Stimulated activated CD8-positive, alpha-beta memory T cell treated with anti-CD3 and anti-CD28 coated beads, Interleukin-4, amount 100 ng/mL, for 24 hours (primary cell): ENCODE measurements around the gene PRCD.
"Not testable (repeated sequence)": the region's sequence is repeated elsewhere in the genome, so short reads cannot be mapped to it uniquely, and the experiment has no call there.

Experiments
- DNase-seq: peaks from one replicate; pipeline ENCODE4 v3.0.0-alpha.2; 2020; ENCODE audit warnings: low read depth

The PRCD gene

DNA sequence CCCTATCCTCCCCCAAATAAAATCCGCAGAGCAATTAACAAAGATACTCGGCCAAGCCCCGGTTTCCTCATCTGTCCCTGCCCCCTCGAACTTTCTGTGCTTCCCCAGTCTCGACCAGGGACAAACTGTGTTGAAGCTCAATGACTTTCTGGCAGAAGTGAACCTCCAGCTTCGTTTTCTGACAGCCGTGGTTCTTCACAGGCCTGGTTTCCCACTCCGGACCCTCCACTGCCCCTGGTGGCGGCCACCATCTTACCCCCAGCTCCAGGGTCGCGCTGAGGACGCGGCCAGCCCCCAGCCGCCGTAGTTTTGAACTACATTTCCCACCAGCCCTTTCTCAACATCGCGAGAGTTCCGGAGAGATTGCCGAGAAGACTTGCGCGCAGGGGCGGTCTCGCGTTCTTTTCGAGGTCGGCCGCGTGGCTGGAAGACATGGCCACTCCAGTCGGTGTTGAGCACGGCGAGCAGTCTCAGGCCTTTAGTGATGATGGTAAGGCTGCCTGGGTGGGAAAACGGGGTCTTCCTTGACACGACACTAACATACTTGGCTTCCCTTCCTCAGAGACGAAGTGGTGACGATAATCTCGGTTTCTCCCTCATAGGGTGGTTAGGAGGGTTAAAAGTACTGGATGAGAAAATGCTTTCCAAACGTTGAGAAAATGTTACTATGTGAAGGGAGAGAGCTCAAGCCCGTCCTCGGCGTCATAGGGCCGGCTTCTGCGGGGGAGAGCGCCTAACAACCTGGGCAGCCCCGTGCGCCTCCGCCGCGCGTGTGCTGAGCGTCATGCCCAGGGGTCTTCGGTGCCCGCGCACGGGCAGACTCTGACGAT, 17.7 kb downstream of the PRCD start:
- DNase-seq, result peak; percentile 89

GRCh38 chr17:76558198-76559095, 18.6 kb downstream of the PRCD start:
- no peak for DNase-seq

DNA sequence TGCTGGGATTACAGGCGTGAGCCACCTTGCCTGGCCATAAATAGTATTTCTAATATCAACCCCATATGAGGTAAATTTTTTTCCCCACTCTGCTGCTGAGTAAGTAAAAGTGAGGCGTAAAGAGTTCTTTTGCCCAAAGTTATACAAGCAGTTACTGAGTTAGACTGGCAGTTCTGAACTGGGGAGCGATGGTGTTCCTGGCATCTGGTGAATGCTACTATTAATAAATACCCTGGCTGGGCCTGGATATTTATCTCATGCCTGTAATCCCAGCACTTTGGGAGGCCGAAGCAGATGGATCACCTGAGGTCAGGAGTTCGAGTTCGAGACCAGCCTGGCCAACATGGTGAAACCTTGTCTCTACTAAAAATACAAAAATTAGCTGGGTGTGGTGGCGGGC, 19.6 kb downstream of the PRCD start:
- DNase-seq, result not testable (repeated sequence)

- no peak for DNase-seq
Observed at GRCh38 chr17:76560036-76560876, 20.4 kb downstream of the PRCD start.

DNA sequence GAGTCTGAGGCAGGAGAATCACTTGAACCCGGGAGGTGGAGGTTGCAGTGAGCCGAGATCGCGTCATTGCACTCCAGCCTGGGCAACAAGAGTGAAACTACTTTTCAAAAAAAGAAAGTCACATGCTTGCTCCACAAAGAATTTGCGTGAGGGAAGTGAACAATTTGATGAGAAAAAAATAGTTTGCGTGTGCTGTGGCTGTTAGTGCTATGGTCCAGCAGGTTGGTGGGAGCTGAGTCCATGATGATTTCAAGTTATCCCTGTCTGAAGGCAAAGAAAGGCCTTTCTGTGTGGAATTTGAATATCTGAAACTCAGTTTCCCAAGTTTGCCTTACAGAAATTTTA, 21.0 kb downstream of the PRCD start:
- no peak for DNase-seq

GRCh38 chr17:76561332-76561731, 21.5 kb downstream of the PRCD start:
- DNase-seq, result no peak

- no peak for DNase-seq
Observed at GRCh38 chr17:76561799-76562268, 22.0 kb downstream of the PRCD start.

GRCh38 chr17:76562734-76563148, 22.9 kb downstream of the PRCD start:
- no peak for DNase-seq

GRCh38 chr17:76563359-76563758, 23.5 kb downstream of the PRCD start:
- DNase-seq, result not testable (repeated sequence)

DNA sequence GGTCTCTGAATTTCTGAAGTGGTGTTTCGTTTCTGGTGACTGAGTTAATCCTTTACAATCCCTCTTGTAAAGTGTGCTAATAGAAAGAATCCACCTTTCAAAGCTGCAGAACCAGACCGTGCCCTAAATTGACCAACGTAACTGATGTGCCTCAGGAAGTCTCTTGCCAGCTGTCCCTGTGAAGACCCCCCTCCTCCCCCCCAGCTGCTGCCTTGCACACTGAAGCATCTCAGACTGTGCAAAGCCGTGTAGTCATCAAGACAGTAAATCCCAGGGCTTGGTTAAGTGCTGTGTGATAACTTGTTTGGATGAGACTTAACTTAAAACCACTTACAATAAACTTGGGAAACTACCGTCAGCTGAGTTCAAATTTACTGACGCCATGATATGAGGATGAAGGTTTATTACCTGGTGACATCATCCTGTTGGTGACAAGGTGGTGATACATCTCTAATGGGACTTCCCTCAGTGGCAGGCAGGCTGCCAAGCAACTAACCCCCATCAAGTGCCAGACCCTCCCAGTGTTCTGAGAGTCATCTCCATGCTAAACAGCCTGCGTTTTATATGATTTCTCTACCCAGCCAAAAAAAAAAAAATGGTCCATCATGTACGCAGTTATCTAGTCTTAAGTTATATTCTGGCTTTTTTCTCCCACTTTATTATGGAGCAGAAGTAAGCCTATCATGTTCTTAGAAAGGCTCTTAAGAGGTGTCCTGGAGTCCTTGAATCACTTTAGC, 25.3 kb downstream of the PRCD start:
- not testable (repeated sequence) for DNase-seq

- no peak for DNase-seq
Observed at GRCh38 chr17:76565728-76566612, 26.1 kb downstream of the PRCD start.

DNA sequence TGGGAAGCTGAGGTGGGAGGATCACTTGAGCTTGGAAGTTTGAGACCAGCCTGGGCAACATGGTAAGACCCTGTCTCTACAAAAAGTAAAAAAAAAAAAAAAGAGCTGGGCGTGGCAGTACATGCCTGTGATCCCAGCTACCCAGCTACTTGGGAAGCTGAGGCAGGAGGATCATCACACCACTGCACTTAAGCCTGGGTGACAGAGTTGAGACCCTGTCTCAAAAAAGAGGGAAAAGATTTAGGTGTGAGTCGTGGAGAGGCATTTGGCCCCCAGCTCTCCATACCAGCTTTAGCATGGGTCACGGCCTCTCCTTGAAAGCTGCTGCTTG, 26.7 kb downstream of the PRCD start:
- no peak for DNase-seq

DNA sequence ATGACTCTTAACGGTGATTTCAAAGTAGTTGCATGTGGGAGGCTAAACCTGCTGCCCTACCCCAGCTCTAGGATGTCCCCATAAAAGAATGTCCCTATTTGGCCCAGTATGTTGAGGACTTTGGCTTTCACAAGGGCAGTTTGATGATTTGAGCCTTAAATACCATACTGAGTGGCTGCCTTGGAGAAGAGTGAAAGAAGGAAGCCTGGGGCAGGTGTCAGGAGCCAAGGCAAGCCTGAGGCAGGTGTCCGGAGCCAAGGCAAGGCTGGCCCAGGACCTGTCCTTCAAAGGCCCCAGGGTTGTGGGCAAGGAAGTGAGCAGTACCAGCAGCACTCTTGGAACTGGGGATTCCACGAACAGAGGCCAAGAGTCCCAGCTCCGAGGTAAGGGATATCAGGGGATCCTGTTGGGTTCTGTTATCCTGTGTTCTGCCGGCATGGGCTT, 27.2 kb downstream of the PRCD start:
- DNase-seq, result no peak

- no peak for DNase-seq
Observed at GRCh38 chr17:76567634-76568432, 28.0 kb downstream of the PRCD start.

DNA sequence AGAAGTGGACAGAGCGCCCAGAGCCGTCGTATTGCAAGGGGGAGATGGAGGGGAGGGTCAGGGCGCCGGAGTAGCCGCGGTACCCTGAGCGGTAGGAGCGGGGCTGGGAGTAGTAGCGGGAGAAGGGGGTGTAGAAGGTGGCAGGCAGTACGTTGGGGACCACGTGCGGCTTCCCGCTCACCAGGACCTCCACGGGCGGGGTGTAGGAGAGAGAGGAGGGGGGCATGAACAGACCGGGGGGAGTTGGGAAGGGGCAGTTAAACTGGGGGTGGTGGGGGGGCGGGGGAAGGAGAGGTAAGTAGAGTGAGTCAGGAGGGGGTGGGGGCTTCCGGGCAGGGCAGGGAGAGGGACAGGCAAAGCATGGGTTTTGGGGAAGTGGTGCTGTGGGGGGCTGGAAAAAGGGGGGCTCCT, 29.0 kb downstream of the PRCD start:
- no peak for DNase-seq

GRCh38 chr17:76569607-76570279, 29.9 kb downstream of the PRCD start:
- DNase-seq, result no peak

DNA sequence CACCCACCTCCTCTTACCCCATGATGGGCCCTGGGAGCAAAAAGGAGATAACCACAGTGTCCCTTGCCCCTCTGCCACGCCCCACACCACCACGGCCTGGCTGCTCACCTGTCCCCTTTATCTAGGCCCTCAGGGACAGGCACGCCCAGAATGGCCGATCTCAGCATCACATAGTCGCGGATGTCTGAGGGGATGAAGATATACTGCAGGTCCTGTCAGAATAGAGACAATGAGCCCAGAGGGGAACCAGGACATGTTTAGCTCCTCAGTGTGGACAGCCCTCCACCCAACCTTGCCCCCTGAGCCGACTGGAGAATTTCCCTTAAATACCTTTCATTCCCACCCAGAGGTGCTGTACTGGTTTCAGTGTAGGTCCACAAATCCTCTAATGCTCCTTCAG, 30.6 kb downstream of the PRCD start:
- no peak for DNase-seq

- DNase-seq, result no peak
Observed at GRCh38 chr17:76570877-76571471, 31.1 kb downstream of the PRCD start.
